T47D (cell line): Measurements from ENCODE around the gene PREP.

Experiments
- DNase-seq, 2 experiments: peaks; one replicate each; pipeline versions ENCODE4 v3.0.0 to v3.0.0-alpha.2; 2011 to 2012; ENCODE audit warnings: low read depth in 1 of 2, low spot score in 1 of 2
- JUND ChIP-seq: IDR thresholded peaks from 2 replicates; pipeline ENCODE4 v1.6.1; 2012; ENCODE audit warnings: low read depth
- in situ Hi-C: cut with HindIII; loops from 2 replicates; pipeline ENCODE4 v1.10.0; 2016; ENCODE audit warnings: low sequenced_read_pairs, low pct_unique_long_range_greater_than_20kb

The PREP gene

DNA sequence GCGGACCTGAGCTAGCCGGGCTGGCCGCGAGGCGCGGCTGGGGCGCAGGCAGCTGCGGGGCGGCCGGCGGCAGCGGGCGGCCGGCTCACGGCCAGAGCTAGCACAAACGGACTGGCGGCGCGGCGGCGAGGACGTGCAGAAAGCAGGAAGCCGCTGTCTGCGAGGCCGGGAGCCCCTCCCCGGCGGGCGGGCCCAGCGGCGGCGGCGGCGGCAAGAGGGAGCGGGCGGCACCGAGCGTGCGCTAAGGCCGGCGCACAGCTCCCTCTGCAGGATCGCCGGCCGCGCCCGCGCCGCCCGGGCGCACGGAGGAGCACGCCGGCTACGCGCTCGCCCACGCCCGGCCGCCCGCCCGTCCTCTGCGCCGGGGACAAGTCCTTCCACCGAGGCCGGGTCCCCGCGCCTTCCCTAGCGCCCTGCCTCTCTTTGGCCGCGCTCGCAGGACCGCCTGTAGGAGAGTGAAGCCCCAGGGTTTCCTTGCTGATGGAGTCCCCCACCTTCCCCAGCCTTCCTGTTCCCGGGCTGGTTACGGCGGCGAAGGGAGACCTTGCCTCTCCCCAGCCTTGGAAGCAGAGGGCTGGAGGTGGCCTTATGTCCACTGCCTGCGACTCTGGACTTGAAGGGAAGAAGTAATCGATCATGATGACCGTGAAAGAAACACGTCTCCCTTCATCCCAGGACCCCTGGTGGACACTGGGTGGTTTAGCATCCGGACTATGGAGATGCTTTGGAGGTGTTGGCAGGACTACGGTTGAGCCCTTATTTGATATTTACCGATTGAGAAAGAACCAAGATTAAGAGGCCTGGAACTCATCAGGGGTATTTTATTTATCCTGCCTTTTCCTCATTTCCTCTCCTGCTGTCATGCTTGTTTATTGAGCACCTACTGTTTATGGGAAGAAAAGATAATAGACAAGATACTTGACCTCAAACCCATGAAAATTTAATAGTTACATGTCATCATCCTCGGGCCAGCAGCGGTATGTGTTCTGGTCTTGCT lies at the start of gene PREP:
TSS of gene PREP (minus strand) at position 144 of the 997 bp plus-strand sequence. CDS start 191 bp downstream, outside the sequence.
- no peak for TF ChIP-seq JUND
- in situ Hi-C loops, result no loop called here
- peak; percentile 74 to 84 for DNase-seq

DNA sequence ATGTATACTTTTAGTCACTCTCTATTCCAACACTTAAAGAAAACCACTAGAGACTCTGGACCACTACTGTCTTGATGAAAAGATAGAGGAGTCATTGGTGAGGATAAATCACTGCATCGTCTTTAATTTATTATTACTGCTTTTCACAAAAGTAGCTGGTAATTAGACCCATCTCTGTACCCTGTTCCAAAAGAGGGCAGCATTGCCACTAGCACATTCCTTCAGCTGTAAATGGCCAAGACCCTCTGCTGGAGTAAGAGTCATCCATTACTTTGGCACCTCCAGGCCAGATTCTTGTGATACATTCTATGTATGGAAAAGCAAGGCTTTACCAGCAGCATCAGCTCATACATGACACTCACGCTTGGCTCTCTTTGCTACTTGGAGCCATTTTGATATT lies 49.5 kb upstream of the PREP start:
- no peak for DNase-seq
- in situ Hi-C loops, result no loop called here
- TF ChIP-seq JUND, result no peak

DNA sequence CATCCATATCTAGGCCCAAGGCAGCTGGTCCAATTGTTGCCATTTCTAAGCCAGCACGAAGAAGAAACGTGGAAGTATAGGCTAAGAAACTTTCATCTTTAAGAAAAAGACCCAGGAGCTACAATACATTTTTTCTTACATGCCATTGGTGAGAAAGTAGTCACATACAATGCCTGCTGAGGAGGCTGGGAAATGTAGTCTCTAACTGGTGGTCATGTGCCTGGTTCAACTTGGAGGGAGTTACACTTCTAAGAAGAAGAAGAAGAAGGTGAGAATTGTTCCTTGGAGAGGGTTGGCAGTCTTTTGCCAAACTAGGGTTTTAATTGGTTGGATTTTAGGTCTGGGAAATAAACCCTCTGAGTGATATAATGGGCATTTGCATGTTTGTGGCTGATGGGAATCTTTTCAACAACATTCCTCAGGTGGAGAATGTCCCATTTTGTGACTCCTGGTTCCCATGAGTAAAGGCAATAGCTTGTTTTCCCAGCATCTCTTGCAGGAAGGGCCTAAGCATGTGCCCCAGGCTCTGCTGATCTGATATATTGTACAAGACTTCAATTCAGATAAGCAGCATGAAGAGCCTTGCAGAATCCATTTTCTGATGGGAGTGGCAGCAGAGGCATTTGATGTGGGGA lies 47.0 kb upstream of the PREP start:
- DNase-seq, result peak in 1 of 2 experiments; percentile 6
- in situ Hi-C loops, result no loop called here
- TF ChIP-seq JUND, result no peak

DNA sequence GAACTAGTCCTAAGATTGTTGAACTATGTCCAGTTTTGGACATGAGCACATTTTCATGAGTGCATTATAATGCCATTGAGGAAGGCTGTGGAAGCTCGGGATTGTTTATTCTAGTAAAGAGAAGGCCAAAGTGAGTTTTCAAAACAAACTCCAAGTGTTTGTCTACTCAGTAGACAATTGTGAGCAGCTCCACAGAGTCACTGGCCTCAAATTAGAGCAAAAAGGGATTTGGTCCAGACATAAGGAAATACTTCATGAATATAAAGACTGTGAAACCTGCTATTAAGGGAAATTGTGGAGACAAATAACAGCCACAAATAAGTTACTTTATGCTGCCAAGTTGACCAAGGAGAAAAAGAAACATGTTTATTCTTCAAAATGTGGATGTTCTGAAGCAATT lies 42.6 kb upstream of the PREP start:
- no peak for DNase-seq
- in situ Hi-C loops, result no loop called here
- TF ChIP-seq JUND, result no peak

DNA sequence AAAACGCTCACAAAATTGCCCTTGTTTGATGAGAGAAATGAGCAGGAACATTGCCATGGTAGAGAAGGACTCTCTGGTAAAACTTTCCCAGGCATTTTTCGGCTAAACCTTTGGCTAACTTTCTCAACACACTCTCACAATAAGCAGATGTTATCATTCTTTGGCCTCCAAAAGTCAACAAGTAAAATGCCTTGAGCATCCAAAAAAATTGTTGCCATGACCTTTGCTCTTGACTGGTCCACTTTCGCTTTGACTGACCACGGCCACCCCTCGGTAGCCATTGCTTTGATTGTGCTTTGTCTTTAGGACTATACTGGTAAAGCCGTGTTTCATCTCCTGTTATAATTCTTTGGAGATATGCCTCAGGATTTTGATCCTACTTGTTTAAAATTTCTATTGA lies 41.1 kb upstream of the PREP start:
- in situ Hi-C loops, result no loop called here
- peak in 1 of 2 experiments; percentile 78 for DNase-seq
- TF ChIP-seq JUND, result no peak

DNA sequence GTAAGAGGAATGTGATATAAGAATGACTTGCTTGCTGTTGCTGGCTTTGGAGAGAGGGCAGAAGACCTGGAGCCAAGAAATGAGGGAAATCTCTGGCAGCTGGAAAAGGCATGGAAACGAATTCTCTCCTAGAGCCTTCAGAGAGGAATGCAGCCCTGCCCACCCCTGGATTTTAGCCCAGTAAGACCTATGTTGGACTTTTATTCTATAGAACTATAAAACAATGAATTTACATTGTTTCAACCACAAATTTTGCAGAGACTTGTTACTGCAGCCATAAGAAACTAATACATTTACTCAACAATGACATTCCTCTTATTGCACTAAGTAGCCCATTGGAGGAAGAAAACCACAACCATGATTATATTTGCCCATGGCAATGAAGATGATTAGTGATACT lies 39.5 kb upstream of the PREP start:
- in situ Hi-C loops, result no loop called here
- TF ChIP-seq JUND, result no peak

DNA sequence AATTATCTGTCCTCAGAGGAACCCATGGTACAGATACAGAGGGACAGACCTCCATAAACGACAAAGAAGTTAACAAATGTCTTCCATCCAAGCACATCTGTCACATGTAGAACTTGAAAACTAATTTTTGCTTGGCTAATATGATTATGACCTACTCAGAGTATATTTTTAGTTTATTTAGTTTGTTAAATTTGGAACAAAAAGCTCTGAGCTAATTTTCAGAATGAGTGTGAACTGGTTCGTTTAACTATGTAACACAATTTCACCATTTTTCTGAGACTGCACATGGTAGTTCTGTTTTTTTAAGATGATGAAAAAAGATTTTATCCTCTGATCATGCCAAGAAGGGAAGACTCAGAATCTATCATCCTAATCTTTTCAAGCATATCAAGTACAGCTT lies 34.4 kb upstream of the PREP start:
- in situ Hi-C loops, result no loop called here
- no peak for DNase-seq
- no peak for TF ChIP-seq JUND

More for the DNA sequence above, 39.5 kb upstream of the PREP start:
- DNase-seq, result no peak

DNA sequence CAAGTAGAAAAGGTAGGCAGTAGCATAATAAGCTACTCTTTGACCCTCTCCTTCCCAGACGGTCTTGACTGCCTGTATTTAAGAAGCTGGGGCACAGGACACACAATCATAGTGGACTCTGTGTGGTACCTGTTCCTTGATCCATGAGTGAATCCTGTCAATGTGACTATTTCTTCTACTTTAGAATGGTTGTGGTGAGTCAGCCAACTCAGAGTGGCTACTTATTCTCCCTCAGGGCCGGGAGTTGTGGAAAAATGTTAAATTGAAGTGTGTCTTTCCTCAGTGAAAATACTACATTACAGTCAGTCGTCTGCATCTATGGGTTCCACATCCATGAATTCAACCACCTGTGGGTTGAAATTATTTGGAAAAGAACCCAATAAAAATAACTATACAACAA lies 30.8 kb upstream of the PREP start:
- in situ Hi-C loops, result no loop called here
- no peak for DNase-seq
- TF ChIP-seq JUND, result no peak

DNA sequence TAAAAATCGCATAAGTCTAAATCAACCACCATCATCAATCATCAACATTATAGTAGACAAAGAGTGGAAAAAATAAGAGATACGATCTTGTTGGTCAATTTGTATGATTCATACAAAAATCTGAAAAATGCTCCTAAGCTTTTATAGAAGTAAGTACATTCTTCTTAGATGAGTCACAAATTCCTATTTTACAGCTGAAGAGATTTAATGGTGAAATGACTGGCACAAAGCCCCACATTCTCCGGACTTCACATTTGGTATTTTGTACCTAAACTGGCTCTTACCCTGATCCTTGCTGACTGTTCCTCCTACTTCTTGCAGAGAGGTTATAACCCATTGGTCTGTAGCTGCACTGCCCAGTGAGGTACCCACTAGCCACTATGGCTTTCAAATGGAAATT lies 29.9 kb upstream of the PREP start:
- in situ Hi-C loops, result no loop called here
- no peak for TF ChIP-seq JUND
- peak in 1 of 2 experiments; percentile 13 for DNase-seq

DNA sequence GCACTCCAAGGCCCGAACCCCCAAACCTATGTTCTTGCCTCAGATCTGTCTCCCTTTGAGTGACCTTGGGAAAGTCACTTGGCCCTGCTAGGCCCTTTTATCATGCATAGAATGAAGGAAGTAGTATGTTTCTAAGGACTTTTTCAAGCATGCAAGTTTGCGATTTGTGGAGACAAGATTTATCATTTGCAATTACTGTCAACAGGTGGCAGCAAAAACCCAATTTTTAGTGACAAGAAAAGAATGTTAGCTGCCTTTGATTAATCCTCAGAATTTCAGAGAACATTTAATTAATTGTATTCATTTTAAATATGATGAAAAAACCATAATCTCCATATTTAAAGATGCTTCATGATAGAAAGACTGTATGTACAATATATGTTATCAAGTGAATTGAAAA lies 28.3 kb upstream of the PREP start:
- TF ChIP-seq JUND, result no peak
- DNase-seq, result peak in 1 of 2 experiments; percentile 62

DNA sequence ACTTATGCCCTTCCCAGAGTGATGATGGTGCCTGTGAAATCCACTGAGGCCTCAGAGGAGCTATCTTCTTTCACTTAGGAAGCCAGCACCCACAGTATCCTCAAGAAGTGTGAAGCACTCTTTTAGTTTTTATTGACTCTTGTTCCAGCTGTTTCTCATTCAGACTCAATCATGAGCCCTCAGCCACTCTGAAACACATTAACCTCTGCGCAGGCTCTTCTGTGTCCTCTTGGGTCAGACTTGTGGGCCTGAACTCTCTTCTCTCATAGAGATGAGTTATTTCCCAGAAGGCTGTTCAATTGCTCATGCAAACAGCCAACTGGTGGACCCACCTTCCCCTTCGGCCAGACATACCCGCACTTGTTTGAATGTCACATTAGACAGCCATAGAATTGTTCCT lies 27.8 kb upstream of the PREP start:
- no peak for DNase-seq
- no peak for TF ChIP-seq JUND
- in situ Hi-C loops, result no loop called here

More for the DNA sequence above, 28.3 kb upstream of the PREP start:
- in situ Hi-C loops, result no loop called here

DNA sequence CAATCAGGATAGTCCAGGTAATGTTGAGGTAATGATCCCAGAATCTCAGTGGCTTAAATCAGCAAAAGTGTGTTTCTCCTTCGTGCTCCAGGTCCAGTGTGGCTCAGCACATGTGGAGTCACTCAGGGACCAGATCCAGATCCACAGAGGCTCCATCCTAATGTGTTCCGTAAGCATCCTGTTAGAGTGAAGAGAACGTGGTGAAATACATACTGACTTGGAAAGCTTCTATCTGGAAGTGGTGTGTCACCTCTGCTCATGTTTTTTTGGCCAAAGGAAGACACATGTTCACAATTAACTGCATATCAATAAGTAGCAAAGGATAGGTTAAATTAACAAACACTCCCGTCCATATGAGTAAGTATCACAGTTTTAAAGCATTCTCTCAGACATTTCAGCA lies 26.8 kb upstream of the PREP start:
- in situ Hi-C loops, result no loop called here
- no peak for TF ChIP-seq JUND
- no peak for DNase-seq

DNA sequence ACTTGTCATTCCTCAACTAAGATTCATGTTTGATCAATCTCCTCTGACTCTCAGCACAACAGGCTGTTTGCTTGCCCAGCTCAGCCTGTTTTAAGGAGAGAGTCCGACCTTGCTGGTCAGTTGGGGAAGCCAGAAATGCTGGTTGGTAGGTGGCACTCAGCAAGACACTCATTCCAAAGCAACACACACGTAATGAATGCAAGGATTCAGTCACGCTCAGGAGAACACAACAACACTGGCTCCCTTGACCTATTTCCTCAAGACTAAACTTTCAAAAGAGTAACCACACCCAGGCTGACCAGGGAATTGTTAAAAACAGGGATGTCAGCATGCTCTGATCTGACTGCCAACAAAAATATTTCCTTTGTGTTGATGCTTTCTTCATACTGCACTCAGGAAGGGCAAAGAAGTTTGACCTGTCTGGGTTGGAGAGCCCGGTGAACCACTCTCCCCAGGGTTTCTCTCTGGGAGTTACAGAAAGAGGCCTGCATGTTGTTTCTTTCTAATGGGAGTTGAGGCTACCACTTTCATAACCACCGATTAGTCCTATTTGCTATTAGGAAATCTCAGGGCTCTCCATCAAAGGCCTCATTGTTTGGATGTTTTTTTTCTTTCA lies 25.6 kb upstream of the PREP start:
- DNase-seq, result peak in 1 of 2 experiments; percentile 20
- TF ChIP-seq JUND, result no peak
- in situ Hi-C loops, result no loop called here
